ENCODE data around the gene ETV6. TPM values are rescaled to one million over a fixed set of nuclear protein-coding genes. Genes with fewer than 3 reads are reported as not detected.

The ETV6 gene
- total and polyA plus RNA-seq, 2 of the 8 experiments (the other 6 are each of a cell fraction or from before 2014, with no cell fraction given) = 5.5 to 23.9 TPM

- Histone ChIP-seq H2BK12ac (ENCODE audit: low read depth, low read length) (no peak overlapping the region), H3K9ac (replicated peaks in 1 of 4; ENCODE audit: extremely low read depth in 1 of 4, low read depth in 3 of 4, low read length in 3 of 4) (no peak overlapping the region), H2BK20ac (ENCODE audit: low read length) (no peak overlapping the region), H2AFZ (ENCODE audit: low read length) (no peak overlapping the region), H3K79me2 (ENCODE audit: control insufficient read depth in 1 of 2, insufficient read depth in 2 of 2, low read length in 2 of 2) (no peaks in the 10 kb centered on the region), H3K56ac (replicated peaks; ENCODE audit: insufficient read length, low read depth, low read length) (no peak overlapping the region), H2AK5ac (ENCODE audit: low read depth, low read length) (no peak overlapping the region), H3K4me2 (ENCODE audit: insufficient read depth in 1 of 2, low read depth in 2 of 2, low read length in 2 of 2) (no peak overlapping the region), H2BK15ac (ENCODE audit: low read length) (no peak overlapping the region), H3K18ac (ENCODE audit: extremely low read depth, low read length) (no peak overlapping the region), H3K27ac (ENCODE audit: low read depth, low read length) (no peak overlapping the region), H3K79me1 (ENCODE audit: low read depth, low read length) (no peaks in the 10 kb centered on the region), H4K91ac (replicated peaks; ENCODE audit: insufficient read length, low read length) (no peak overlapping the region), H4K5ac (ENCODE audit: insufficient read length, low read depth, low read length) (no peak overlapping the region), H4K8ac (ENCODE audit: extremely low read depth, insufficient read depth, low read length) (no peak overlapping the region), H3K4me1 (replicated peaks in 1 of 4; ENCODE audit: control insufficient read depth in 3 of 4, insufficient read depth in 4 of 4, low read length in 3 of 4) (peaks cover 0 to 10% (median 1%) of the 10 kb centered on the region in 4 experiments; a peak in 4 of 7 replicates), H2BK120ac (replicated peaks; ENCODE audit: low read depth, low read length) (no peak overlapping the region), H3K23ac (ENCODE audit: insufficient read length) (no peak overlapping the region), H3K4me3 (ENCODE audit: extremely low read depth in 1 of 4, insufficient read depth in 2 of 4, low read depth in 3 of 4, low read length in 4 of 4) (no peak overlapping the region), H2BK5ac (ENCODE audit: low read depth, low read length) (no peak overlapping the region), H3K9me3 (ENCODE audit: insufficient read depth in 2 of 2, low read depth in 1 of 2, low read length in 1 of 2) (peaks cover 0 to 4% of the 10 kb centered on the region in 2 experiments; a peak in 1 of 4 replicates), H3K4ac (replicated peaks; ENCODE audit: insufficient read length, low read depth, low read length) (no peak overlapping the region), H3K14ac (ENCODE audit: insufficient read length) (no peak overlapping the region), H3K23me2 (ENCODE audit: low read depth, low read length) (no peaks in the 10 kb centered on the region), H4K20me1 (replicated peaks in 1 of 2; ENCODE audit: control insufficient read depth in 1 of 2, insufficient read depth in 2 of 2, low read length in 2 of 2) (no peaks in the 10 kb centered on the region), H3K27me3 (replicated peaks in 1 of 4; ENCODE audit: control insufficient read depth in 3 of 4, extremely low read depth in 1 of 4, insufficient read depth in 3 of 4, low read length in 3 of 4) (no peaks in the 10 kb centered on the region), H3K36me3 (ENCODE audit: control insufficient read depth in 2 of 4, insufficient read depth in 4 of 4, low read length in 3 of 4) (peaks cover 0 to 3% (median 1%) of the 10 kb centered on the region in 4 experiments; a peak in 1 of 8 replicates)
- CTCF ChIA-PET (ENCODE audit: partially characterized antibody) = interaction anchor here (1.0 kb wide), 1 partner anchor 281 kb away, joined by 3 read pairs; no protein-coding TSS in a partner anchor
- POLR2A ChIA-PET (ENCODE audit: partially characterized antibody) = no interaction called here
- no peak for FAIRE-seq
- WGBS, 2 experiments (ENCODE audit: extremely low coverage in 1 of 2, insufficient coverage in 1 of 2, insufficient read length in 1 of 2, insufficient replicate concordance in 2 of 2, low coverage in 1 of 2, low lambda C conversion rate in 2 of 2, missing lambda C conversion rate in 1 of 2) = 92% methylated on average over 5 of the region's 5 CpGs; no CpG with 5 or more reads in 1 of the 2 experiments
- DNase-seq (ENCODE audit: low read depth in 1 of 2, low spot score in 2 of 2) = no peak
- no peak for TF ChIP-seq RXRA (IDR thresholded peaks at IDR 0.05; ENCODE audit: insufficient read depth, low read depth, low read length)
- TF ChIP-seq BCL11A (IDR thresholded peaks at IDR 0.05; ENCODE audit: low read depth in 2 of 2, low read length in 2 of 2) = no peak
Measured at GRCh38 chr12:11863478-11863906, 214.0 kb downstream of the ETV6 start.

All from H1 (cell line).